GM23248 (cell line): ENCODE measurements around the gene PDYN. TPM values are rescaled to one million over a fixed set of nuclear protein-coding genes. Genes with fewer than 3 reads are reported as not detected.
A peak's percentile ranks its signal among the peaks of the same experiment; 100 is the strongest.
"Not testable (repeated sequence)": the region's sequence is repeated elsewhere in the genome, so short reads cannot be mapped to it uniquely, and the experiment has no call there.

Experiments used
- DNase-seq: peaks from one replicate; pipeline ENCODE4 v3.0.0-alpha.2; 2015
- H2AFZ ChIP-seq: fragments of 200-600 bp; sonication (generic); 2 replicates; pipeline ENCODE4 v1.6.1; 2016; ENCODE audit warnings: antibody characterized with exemption
- H3F3A ChIP-seq: fragments of 200-600 bp; sonication (generic); 2 replicates; pipeline ENCODE4 v1.6.1; 2016; ENCODE audit warnings: mild to moderate bottlenecking, antibody characterized with exemption, mixed run types; ENCODE audit not compliant: insufficient read depth
- H3K27ac ChIP-seq: fragments of 200-600 bp; sonication (generic); 2 replicates; pipeline ENCODE4 v1.5.1; 2016; ENCODE audit warnings: mild to moderate bottlenecking
- H3K27me3 ChIP-seq: fragments of 200-600 bp; sonication (generic); replicated peaks from 2 replicates; pipeline ENCODE4 v1.6.1; 2016; ENCODE audit warnings: mild to moderate bottlenecking; ENCODE audit not compliant: insufficient read depth
- H3K36me3 ChIP-seq: fragments of 200-600 bp; sonication (generic); 2 replicates; pipeline ENCODE4 v1.6.1; 2016; ENCODE audit warnings: low read depth, mild to moderate bottlenecking
- H3K4me1 ChIP-seq: fragments of 200-600 bp; sonication (generic); 2 replicates; pipeline ENCODE4 v1.6.1; 2016; ENCODE audit warnings: mild to moderate bottlenecking; ENCODE audit not compliant: insufficient read depth
- H3K4me2 ChIP-seq: fragments of 200-600 bp; sonication (generic); one replicate; pipeline ENCODE4 v1.6.1; 2016; ENCODE audit warnings: mild to moderate bottlenecking; ENCODE audit not compliant: unreplicated experiment
- H3K4me3 ChIP-seq: fragments of 200-600 bp; sonication (generic); 2 replicates; pipeline ENCODE4 v1.5.1; 2016; ENCODE audit warnings: mild to moderate bottlenecking
- H3K79me2 ChIP-seq: fragments of 200-600 bp; sonication (generic); 2 replicates; pipeline ENCODE4 v1.6.1; 2016; ENCODE audit warnings: mild to moderate bottlenecking; ENCODE audit not compliant: insufficient read depth
- H3K9ac ChIP-seq: fragments of 200-600 bp; sonication (generic); 2 replicates; pipeline ENCODE4 v1.6.1; 2016; ENCODE audit warnings: mild to moderate bottlenecking
- H3K9me2 ChIP-seq: fragments of 200-600 bp; sonication (generic); 2 replicates; pipeline ENCODE4 v1.6.1; 2016; ENCODE audit warnings: mixed run types, mild to moderate bottlenecking, moderate library complexity; ENCODE audit not compliant: insufficient read depth
- H3K9me3 ChIP-seq: fragments of 200-600 bp; sonication (generic); one replicate; pipeline ENCODE4 v1.6.1; 2017; ENCODE audit warnings: low read depth
- H4K20me1 ChIP-seq: fragments of 200-600 bp; sonication (generic); 2 replicates; pipeline ENCODE4 v1.6.0; 2016; ENCODE audit not compliant: insufficient read depth
- EZH2 ChIP-seq: fragments of 200-600 bp; sonication (generic); IDR thresholded peaks from 2 replicates; pipeline ENCODE4 v1.6.1; 2018; ENCODE audit warnings: antibody characterized with exemption, mild to moderate bottlenecking; ENCODE audit not compliant: insufficient read depth, poor library complexity, severe bottlenecking
- EZH2phosphoT487 ChIP-seq: fragments of 200-600 bp; sonication (generic); IDR thresholded peaks from 2 replicates; pipeline ENCODE4 v1.6.1; 2018; ENCODE audit warnings: antibody characterized with exemption, moderate library complexity, mild to moderate bottlenecking, low read depth; ENCODE audit not compliant: insufficient read depth
- WGBS, 2 experiments: methylation state at CpG; one replicate each; pipeline ENCODE4 v1.1.6; 2015 to 2017; ENCODE audit warnings: low lambda C conversion rate in 2 of 2, low coverage in 1 of 2; ENCODE audit errors: missing lambda C conversion rate in 2 of 2; 5-methylcytosine and 5-hydroxymethylcytosine counted together
- in situ Hi-C: fragments of 300-500 bp; cut with MboI; formaldehyde crosslinking; loops from 2 replicates; pipeline ENCODE4 v1.15.0; 2020
- polyA plus RNA-seq: library from polyadenylated mRNA; unstranded; fragments of >200 nt; fragmentation: Nextera tagmentation; extraction: Ambion mirVana; gene quantifications from 2 replicates; pipeline ENCODE4 v1.2.1, GENCODE V29; 2016
- total RNA-seq: library from RNA; depleted of rRNA; stranded (reverse); fragments of >200 nt; shearing (Covaris generic); gene quantifications from 2 replicates; pipeline ENCODE4 v1.2.3, GENCODE V29; 2014; rRNA removed

PDYN gene
- not detected in 2 replicates for total RNA-seq
- not detected in 2 replicates for polyA plus RNA-seq

- H3K9ac ChIP-seq = no peak within 1 kb of the TSS
- H3K27me3 ChIP-seq = peaks cover 95% of the 10 kb centered on the region
- no peak within 1 kb of the TSS for H3K4me2 ChIP-seq
- no peak for TF ChIP-seq EZH2phosphoT487
- peak; percentile 25 for TF ChIP-seq EZH2
- H3K36me3 ChIP-seq = no peaks in the 10 kb centered on the region
- no peaks in the 10 kb centered on the region for H3K79me2 ChIP-seq
- no peaks in the 10 kb centered on the region for H3K9me2 ChIP-seq
- in situ Hi-C loops = no loop called here
- no peaks in the 10 kb centered on the region for H3K4me1 ChIP-seq
- H3K4me3 ChIP-seq = no peak within 1 kb of the TSS
- no peaks in the 10 kb centered on the region for H3K9me3 ChIP-seq
- H2AFZ ChIP-seq = no peak within 1 kb of the TSS
- no peaks in the 10 kb centered on the region for H4K20me1 ChIP-seq
- no peaks in the 10 kb centered on the region for H3F3A ChIP-seq
- H3K27ac ChIP-seq = no peak within 1 kb of the TSS
- no peak for DNase-seq
- 21 to 25% methylated on average over 9 of the region's 9 CpGs for WGBS, 2 experiments
Measured at GRCh38 chr20:1993986-1994385, at the start of gene PDYN. Gene PDYN (minus strand): TSS chr20:1994058. CDS start chr20:1983084, 10,974 bp downstream.

GRCh38 chr20:2042400-2042799 is 48.5 kb upstream of the PDYN start:
- H3K9ac ChIP-seq = no peak overlapping the region
- no peaks in the 10 kb centered on the region for H3K9me2 ChIP-seq
- 0 out of 2 replicates have a peak overlapping the region, but pooled peaks have one; percentile 12 for H3K4me3 ChIP-seq
- TF ChIP-seq EZH2 = no peak
- TF ChIP-seq EZH2phosphoT487 = no peak
- H2AFZ ChIP-seq = no peak overlapping the region
- no peaks in the 10 kb centered on the region for H4K20me1 ChIP-seq
- H3K4me1 ChIP-seq = no peaks in the 10 kb centered on the region
- H3K27me3 ChIP-seq = peaks cover 50% of the 10 kb centered on the region
- H3K4me2 ChIP-seq = peak overlapping the region; percentile 68
- no peaks in the 10 kb centered on the region for H3K36me3 ChIP-seq
- H3K79me2 ChIP-seq = no peaks in the 10 kb centered on the region
- no peak overlapping the region for H3K27ac ChIP-seq
- no peaks in the 10 kb centered on the region for H3K9me3 ChIP-seq
- 5 to 8% methylated on average over 6 of the region's 6 CpGs for WGBS, 2 experiments
- H3F3A ChIP-seq = no peaks in the 10 kb centered on the region
- in situ Hi-C loops = no loop called here
- peak; percentile 90 for DNase-seq

- no peaks in the 10 kb centered on the region for H3F3A ChIP-seq
- no peak overlapping the region for H3K9ac ChIP-seq
- H3K36me3 ChIP-seq = no peaks in the 10 kb centered on the region
- TF ChIP-seq EZH2phosphoT487 = no peak
- TF ChIP-seq EZH2 = no peak
- no peak overlapping the region for H3K4me3 ChIP-seq
- DNase-seq = no peak
- no peaks in the 10 kb centered on the region for H3K9me3 ChIP-seq
- no peak overlapping the region for H3K27ac ChIP-seq
- H3K27me3 ChIP-seq = peaks cover 52% of the 10 kb centered on the region
- no peaks in the 10 kb centered on the region for H3K4me1 ChIP-seq
- H3K9me2 ChIP-seq = no peaks in the 10 kb centered on the region
- no peak overlapping the region for H2AFZ ChIP-seq
- H3K79me2 ChIP-seq = no peaks in the 10 kb centered on the region
- no peak overlapping the region for H3K4me2 ChIP-seq
- in situ Hi-C loops = no loop called here
- 0 to 5% methylated on average over 3 of the region's 3 CpGs for WGBS, 2 experiments
- no peaks in the 10 kb centered on the region for H4K20me1 ChIP-seq
Measured at GRCh38 chr20:2038161-2038560, 44.3 kb upstream of the PDYN start.

DNA sequence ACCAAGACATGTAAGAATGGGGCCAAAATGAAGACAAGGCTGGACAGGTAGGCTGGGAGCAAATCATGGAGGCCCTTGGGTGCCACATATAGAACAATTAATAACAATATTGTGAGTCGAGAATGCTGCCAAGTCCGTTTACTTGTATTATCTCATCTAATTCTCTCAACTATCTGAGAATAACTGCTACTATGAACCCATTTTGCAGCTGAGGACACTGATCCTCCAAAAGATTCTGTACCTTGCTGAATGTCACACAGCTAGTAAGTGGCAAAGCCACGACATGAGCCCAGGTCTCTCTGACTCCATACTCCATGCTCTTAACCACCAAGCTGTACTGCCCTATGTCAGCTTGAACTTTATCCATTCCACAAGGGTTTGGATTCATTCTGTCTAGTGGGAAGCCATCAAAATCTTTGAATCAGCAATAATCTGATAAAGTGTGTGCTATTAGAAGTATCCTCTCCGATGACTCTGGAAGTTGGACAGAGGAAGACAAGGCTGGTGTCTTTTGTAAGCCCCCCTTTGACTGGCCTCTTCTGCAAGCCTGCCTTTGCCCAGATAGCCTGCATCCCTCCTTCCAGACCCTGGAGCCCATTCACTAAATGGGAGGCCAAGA is 43.5 kb upstream of the PDYN start:
- 46 to 49% methylated on average over 4 of the region's 4 CpGs for WGBS, 2 experiments
- Histone ChIP-seq H4K20me1 (no peaks in the 10 kb centered on the region), H3K4me2 (no peak overlapping the region), H3F3A (no peaks in the 10 kb centered on the region), H3K79me2 (no peaks in the 10 kb centered on the region), H3K9me3 (no peaks in the 10 kb centered on the region), H3K4me1 (no peaks in the 10 kb centered on the region), H3K27ac (no peak overlapping the region), H3K4me3 (no peak overlapping the region), H3K36me3 (no peaks in the 10 kb centered on the region), H2AFZ (no peak overlapping the region), H3K27me3 (peaks cover 59% of the 10 kb centered on the region), H3K9ac (no peak overlapping the region), H3K9me2 (no peaks in the 10 kb centered on the region)
- TF ChIP-seq EZH2 (no peak), EZH2phosphoT487 (no peak)
- in situ Hi-C loops = no loop called here
- DNase-seq = no peak

GRCh38 chr20:2036357-2036756 is 42.5 kb upstream of the PDYN start:
- H2AFZ ChIP-seq, H3K9ac ChIP-seq, DNase-seq, H3K36me3 ChIP-seq, H3K79me2 ChIP-seq, H3F3A ChIP-seq, H3K9me3 ChIP-seq, H3K4me3 ChIP-seq, in situ Hi-C loops, H3K4me2 ChIP-seq, H4K20me1 ChIP-seq, H3K27ac ChIP-seq, H3K4me1 ChIP-seq, H3K9me2 ChIP-seq: not testable (repeated sequence)
- H3K27me3 ChIP-seq = peaks cover 65% of the 10 kb centered on the region
- 77 to 91% methylated on average over 4 of the region's 4 CpGs for WGBS, 2 experiments
